GM21390 (cell line): ENCODE measurements around the gene SETDB1.
A peak's percentile ranks its signal among the peaks of the same experiment; 100 is the strongest.
"Not testable (repeated sequence)": the region's sequence is repeated elsewhere in the genome, so short reads cannot be mapped to it uniquely, and the experiment has no call there.

ENCODE experiments used
- ATAC-seq: cut with Tn5 transposase; IDR thresholded peaks from one replicate; pipeline ENCODE4 v1.9.1; 2021; ENCODE audit not compliant: unreplicated experiment

SETDB1 gene

DNA sequence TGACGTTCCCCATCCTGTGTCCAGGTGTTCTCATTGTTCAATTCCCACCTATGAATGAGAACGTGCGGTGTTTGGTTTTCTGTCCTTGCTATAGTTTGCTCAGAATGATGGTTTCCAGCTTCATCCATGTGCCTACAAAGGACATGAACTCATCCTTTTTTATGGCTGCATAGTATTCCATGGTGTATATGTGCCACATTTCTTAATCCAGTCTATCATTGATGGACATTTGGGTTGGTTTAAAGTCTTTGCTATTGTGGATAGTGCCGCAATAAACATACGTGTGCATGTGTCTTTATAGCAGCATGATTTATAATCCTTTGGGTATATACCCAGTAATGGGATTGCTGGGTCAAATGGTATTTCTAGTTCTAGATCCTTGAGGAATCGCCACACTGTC is 2.6 kb downstream of the SETDB1 start:
- not testable (repeated sequence) for ATAC-seq

DNA sequence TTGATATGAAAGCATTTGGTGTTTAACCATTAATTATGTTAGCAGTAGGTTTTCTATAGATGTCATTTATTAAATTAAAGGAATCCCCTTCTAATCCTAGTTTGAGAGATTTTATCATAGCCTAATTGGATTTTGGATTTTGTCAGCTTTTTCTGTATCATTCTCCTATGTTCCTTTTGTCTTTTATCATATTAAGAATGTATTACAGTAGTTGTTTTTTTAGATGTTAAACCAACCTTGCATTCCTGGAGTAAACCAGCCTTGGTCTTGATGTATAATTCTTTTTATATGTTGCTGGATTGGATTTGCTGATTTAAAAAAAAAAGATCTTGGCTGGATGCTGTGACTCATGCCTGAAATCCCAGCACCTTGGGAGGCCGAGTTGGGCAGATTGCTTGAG is 5.6 kb downstream of the SETDB1 start:
- no peak for ATAC-seq

DNA sequence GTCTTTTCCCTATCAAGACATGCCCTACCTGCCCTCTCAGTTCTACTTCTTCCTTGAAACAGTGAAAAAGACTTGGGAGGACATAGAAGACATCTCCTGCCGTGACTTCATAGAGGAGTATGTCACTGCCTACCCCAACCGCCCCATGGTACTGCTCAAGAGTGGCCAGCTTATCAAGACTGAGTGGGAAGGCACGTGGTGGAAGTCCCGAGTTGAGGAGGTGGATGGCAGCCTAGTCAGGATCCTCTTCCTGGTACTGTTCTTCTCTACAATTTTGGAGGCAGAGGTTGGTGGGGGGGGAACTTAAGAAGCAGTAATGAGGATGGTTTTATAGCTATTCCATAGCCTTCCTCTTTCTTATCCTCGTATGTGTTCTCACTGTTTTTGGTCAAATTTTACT is 18.7 kb downstream of the SETDB1 start:
- ATAC-seq, result no peak

DNA sequence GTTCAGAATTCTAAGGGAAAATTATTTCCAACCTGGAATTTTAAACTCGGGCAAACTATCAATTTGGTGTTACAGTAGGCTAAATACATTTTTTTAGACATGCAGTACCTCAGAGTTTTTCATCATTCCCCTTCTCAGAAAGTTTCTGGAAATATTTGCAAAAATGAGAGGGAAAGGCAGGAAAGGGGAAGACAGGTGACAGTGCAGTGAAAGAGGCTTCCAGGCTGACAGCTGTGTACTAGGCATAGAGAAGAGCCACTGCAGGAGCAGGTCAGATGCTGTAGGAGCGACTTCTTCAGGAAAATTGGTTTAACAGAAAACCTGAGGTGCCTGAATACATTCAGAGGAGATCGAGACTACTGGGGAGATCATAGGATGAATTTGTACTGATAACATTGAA is 28.5 kb downstream of the SETDB1 start:
- no peak for ATAC-seq

DNA sequence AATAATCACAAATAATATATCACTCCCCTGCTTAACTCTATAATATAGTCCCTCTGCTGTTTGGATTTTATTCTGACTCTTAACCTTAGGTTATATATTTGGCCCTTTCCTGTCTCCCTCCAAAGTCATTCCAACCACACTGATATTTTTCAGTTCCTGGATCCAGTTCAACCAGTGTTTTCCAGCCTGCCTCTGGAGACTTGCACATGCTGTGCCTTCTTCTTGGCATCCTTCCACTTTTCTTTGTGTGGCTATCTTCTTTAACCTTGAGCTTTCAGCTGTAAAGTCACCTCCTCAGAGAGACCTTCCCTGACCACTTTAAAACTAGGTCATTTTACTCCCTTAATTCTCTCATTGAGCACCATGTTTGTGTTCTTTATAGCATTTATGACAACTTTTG is 29.1 kb downstream of the SETDB1 start:
- no peak for ATAC-seq

DNA sequence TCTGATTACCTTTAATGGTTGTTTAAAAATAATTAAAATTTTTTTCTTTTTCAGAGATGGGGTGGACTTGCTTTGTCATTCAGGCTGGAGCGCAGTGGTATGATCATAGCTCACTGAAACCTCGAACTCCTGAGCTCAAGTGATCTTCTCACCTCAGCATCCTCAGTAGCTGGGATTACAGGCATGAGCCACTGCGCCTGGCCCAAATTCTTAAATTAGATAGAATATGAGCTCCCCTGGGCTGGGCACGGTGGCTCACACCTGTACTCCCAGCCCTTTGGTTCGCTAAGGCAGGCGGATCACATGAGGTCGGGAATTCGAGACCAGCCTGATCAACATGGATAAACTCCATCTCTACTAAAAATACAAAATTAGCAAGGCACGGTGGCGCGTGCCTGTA is 31.5 kb downstream of the SETDB1 start:
- ATAC-seq, result no peak

DNA sequence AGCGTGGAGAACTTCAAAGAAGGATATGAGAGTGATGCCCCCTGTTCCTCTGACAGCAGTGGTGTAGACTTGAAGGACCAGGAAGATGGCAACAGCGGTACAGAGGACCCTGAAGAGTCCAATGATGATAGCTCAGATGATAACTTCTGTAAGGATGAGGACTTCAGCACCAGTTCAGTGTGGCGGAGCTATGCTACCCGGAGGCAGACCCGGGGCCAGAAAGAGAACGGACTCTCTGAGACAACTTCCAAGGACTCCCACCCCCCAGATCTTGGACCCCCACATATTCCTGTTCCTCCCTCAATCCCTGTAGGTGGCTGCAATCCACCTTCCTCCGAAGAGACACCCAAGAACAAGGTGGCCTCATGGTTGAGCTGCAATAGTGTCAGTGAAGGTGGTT is 34.5 kb downstream of the SETDB1 start:
- no peak for ATAC-seq

DNA sequence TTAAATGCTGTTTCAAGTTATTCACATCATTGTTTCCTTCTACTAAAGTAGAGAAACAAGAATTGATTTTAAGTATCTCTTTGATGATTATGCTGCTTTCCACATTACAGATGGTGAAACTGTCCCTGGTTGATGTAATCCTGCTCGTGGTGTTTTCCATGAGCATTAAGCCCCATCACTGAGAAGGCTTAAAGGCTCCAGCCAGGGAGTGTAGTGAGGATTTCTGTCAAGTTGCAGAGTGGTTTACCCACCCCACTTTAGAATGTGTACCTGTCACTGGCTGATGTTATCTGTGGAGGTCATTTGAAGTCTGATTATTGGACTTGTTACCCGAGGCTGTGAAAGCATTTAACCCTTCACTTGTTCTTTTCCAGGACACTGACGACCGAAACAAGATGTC is 35.6 kb downstream of the SETDB1 start:
- no peak for ATAC-seq

DNA sequence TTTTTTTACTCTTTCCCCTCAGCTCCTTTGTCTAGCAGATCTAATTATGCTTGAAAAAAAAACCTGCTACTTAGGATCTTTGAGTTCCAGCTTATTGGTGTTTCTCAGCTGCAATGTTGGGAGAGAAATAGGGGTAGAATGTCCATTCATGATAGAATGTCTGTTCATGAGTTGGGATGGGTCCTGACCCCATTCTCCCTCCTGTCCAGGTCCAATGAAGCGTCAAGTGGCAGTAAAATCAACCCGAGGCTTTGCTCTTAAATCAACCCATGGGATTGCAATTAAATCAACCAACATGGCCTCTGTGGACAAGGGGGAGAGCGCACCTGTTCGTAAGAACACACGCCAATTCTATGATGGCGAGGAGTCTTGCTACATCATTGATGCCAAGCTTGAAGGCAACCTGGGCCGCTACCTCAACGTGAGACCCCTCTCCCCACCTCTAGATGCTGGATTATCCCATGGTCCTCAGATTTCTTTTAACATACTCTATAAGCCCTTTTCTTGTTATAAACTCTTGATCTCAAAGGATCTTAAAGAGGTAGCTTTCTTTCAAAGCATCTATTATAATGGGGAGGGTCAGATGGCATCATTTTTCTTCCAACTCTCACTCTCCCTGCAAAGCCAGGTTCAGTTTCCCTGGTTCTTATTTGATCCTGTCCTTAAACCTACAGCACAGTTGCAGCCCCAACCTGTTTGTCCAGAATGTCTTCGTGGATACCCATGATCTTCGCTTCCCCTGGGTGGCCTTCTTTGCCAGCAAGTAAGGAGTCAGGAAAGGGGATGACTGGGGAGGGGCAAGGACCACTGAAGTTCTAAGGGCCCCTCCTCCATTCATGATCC is 37.4 kb downstream of the SETDB1 start:
- ATAC-seq, result no peak

DNA sequence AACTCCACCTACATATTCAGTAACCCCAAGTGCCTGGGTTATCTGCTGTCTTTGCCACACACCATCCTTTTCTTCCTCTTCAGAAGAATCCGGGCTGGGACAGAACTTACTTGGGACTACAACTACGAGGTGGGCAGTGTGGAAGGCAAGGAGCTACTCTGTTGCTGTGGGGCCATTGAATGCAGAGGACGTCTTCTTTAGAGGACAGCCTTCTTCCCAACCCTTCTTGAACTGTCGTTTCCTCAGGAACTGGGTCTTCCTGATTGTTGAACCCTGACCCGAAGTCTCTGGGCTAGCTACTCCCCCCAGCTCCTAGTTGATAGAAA is 38.0 kb downstream of the SETDB1 start:
- ATAC-seq, result no peak

DNA sequence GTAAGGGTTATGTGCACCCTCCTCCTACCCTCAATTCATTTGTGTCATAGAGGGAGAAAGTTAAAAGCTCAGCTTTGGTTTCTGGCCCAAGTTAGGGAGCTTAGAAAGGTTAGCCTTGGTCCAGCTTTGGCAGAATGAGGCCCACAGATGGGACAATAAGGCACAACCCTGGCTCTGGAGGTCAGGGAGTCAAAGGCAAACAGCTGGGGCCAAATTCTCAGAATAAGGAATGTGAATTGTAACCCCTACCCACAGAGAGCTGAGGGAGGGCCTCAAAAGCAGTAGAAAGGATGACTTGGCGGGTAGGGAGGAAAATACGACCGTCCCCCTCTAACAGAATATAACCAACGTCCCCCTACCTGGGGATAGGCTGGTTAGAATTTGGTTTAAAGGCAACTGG is 39.4 kb downstream of the SETDB1 start:
- no peak for ATAC-seq

DNA sequence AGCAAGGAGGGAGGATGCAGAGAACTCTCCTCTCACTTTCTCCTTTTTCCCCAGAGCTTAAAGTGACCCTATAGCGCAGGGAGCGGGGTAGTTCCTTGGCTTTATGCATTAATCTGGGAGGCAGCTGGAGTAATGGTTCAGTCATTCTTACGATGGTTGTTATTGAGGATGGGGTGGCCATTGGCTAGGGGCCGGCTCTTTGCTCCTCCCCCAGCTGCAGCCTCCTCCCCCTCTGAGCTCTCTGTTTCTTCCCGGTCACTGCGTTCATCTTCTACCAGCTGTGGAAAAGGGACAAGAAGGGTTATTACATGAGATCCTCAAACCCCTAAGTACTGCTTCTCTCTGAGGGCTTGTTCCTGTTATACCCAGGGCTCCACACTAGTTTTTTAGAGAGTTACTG is 39.8 kb downstream of the SETDB1 start:
- ATAC-seq, result no peak

DNA sequence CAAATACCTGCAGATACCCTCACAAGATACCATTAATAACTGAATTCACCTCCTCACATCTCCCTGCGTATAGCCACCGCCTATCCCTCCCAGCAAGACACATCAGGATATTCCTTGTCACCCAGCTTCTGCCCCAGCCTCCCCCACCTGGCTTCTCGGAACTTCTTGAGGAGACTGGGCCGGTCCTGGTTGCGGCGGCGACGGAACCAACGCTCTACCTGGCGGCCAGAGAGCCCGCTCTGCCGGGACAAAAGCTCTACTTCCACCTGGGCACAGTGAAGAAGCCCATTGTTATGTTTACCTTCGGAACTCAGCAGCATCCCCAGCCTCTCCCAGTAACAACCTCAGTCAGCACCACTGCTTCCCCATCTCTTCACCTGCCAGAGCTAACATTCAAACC is 41.8 kb downstream of the SETDB1 start:
- no peak for ATAC-seq

DNA sequence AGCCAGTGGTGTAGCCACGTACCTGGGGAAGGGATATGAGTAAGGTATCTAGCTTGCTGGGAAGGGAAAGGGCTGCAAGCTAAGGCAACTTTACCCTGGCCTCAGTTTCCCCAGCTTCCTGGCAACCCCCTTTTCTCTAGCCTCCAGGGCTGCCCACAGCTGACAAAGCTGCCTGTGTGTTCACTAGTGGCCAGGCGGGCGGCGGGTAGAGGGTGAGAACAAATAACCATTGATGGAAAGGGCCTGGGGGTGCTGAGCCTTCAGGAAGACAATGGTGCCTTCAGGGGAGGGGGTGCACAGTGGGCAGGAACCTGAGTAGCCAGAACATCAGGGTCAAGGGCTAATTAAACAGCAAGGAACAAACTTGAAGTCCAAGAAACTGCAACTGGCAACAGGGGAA is 42.3 kb downstream of the SETDB1 start:
- ATAC-seq, result no peak

DNA sequence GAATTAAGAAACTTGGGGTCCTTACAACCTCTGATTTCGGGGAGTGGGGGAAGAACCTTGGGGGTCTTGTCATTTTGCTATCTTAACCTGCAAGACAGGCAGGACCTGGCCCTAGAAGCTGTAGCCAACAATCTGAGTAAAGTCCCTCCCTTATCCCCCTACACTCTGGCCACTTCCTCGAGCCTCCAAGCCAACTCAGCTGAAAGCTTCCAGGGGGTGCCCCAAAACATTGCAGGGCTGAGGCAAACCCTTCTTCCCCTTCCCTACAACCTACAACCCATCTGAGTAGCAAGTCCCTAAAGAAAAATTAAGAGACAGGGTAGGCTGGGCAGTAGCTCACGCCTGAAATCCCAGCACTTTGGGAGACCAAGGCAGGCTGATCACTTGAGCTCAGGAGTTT is 43.5 kb downstream of the SETDB1 start:
- no peak for ATAC-seq

DNA sequence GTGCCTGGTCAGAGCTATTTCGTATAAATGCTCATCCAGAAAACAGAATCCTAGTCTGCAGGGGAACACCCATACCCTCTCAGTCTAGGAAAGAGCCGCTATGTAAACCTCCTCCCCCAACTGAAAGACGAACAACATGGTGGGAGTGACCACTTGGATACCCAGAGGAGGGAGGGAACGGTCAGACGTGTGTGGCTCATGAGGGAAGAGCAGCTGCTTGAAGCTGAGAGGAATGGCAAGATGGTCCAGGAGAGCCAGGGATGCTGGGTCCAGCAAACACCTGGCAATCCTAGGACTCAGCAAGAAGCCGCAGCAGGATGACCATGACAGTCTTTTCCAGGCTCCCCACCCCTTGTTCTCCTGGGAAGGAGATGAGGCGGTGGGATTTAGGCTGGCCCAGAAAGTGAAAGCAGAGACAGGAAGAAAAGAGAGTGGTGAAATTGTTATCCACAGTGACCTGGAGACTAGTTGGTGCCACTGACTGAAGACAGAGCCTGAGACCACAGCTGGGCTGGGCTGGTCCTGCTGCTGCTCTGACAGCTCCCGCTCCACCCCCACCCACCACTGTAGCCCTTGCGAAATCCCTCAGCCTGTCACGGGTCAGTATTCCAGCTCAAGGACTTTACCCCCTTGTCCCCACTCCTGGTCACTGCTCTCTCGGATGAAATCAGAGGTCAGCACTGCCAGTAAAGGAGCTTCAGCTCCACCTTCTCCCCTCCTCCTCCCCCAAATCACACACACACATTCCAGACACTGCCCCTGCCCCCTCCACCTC is 44.8 kb downstream of the SETDB1 start:
- no peak for ATAC-seq

DNA sequence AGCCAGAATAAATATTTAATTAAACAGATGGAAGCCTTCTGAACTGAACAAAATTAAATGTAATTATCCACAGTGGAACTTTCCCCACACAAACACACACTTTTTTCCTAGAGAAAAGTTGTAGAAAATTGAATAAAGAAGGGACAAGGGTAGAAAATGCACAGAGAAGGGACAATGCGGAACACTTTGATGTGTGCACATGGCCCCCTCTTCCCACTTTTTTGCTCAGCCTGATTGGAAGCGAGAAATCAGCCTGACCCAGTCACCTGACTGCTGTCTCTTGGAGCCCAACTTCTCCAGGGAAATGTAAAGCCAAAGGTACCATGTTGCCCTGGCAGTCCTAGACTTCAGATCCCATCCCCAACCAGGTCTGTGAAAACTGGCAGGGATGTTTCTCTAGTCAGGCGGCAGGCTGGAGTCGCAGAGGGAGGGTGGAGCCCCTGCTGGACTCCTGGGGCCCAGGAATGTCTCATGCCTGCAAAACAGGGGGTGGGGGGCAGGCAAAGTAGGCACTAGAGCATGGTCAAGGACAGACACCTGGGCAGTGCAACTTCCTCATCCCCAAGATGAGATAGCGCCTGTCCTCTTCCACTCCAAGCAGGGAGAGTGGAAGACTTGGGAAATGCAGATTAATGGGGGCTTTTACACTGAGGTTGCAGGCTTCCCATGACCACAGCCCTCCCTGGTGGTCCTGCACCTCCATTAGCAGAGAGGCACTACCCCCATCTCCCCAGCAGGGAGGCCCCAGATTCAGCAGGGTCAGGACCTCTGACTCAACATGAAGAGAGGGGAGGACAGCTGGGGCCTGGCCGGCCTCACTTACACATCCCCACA is 45.6 kb downstream of the SETDB1 start:
- no peak for ATAC-seq

DNA sequence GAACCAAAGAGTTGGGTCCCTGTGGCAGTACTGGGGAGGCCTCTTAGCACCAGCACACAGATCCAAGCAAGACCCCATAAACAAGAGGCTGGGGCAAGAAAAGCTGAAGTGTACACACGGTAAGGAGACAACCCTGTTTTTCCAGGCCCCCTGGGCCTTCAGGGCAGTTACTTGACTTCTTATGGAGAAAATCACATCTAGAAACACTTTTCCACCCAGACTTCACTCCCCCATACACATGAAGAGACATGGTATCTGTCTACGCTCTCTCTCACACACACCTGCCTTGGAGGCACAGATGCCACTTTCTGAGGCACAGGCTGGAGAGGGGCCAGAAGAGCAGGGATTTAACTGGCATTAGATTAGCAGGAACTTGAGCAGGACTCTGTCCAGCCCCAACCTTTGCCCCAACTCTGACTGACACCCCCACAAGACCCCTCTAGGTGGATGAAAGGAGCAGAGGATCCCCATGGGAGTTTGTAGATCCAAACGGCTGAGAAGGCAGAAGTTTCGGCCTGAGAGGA is 46.3 kb downstream of the SETDB1 start:
- no peak for ATAC-seq

DNA sequence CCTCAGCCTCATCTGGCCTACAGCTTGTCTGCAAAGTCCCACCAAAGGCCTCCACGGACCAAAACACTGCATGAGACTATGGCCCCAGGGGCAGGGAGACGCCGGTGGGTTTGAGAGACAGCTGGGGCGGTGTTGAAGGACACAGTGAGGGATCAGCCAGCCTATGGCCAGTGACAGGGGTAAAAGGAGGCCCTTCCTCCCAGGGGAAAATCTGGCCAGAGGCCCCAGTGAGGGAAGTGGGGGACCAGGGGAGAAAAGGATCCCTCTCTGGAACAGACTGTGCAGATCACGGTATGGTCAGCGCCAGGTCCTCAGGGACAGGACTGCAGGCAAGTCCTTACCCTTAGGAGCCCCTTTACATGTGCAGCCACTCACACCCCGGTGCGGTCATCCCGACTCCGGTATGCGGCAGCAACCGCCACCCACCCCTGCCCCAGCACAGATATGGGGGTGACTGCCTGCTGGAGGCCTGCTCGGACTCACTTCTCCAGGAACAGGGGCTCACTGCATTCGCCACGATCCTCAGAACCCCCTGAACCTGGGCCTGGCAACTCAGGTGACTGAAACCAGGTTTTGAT is 47.2 kb downstream of the SETDB1 start:
- no peak for ATAC-seq

DNA sequence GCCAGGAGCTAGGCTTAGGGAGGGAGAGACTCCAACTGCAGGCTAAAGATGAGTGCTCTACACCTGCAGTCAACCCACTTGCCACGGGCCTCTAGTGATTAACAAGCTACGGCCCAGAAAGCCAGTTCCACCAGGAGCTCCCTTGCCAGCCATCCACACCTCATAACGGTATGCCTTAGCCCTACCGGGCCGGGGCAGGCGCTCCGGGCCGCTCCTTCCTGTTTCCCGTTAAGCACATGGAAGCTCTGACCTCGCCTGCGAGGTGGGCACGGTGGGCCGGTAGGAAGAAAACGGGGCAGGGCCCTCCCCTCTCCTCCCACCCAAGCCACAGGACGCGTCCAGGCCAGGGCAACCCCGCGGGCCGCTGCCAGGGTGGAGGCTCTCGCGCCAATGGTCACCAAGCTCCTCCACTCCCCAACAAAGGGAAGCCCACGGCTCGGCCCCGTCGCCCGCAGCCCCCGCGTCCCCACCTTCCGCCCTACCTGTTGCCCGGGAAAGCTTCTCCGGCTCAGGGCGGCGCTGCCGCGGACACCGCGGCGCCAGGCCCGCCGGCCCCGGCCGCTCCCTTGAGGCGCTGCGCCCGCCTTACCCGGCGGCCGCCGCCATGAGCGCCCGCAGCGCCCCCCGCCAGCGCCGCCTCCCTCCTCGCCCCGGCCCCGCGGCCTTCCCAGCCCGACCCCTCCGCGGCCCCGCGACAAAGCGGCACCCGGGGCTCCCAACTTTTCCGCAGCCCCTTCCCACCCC is 47.8 kb downstream of the SETDB1 start:
- peak; percentile 46 for ATAC-seq
